Neural crest cell (in vitro differentiated cells): ENCODE measurements around the gene NOTCH3. TPM values are rescaled to one million over a fixed set of nuclear protein-coding genes. Genes with fewer than 3 reads are reported as not detected.

Experiments used
- DNase-seq: peaks from one replicate; pipeline ENCODE4 v3.0.0; 2021; ENCODE audit warnings: low read depth, mixed read lengths, low spot score
- H3K27ac Mint-ChIP-seq: one replicate; pipeline ENCODE4 v1.8.0; 2021; ENCODE audit warnings: mild to moderate bottlenecking, mixed read lengths; ENCODE audit not compliant: unreplicated experiment
- H3K27me3 Mint-ChIP-seq: 2 replicates; pipeline ENCODE4 v1.8.0; 2021; ENCODE audit warnings: low read depth, mild to moderate bottlenecking, mixed read lengths
- H3K36me3 Mint-ChIP-seq: 2 replicates; pipeline ENCODE4 v1.8.0; 2021; ENCODE audit warnings: low read depth, mild to moderate bottlenecking, mixed read lengths
- H3K4me1 Mint-ChIP-seq: 2 replicates; pipeline ENCODE4 v1.8.0; 2021; ENCODE audit warnings: mixed read lengths
- H3K4me3 Mint-ChIP-seq: one replicate; pipeline ENCODE4 v1.8.0; 2021; ENCODE audit warnings: mild to moderate bottlenecking, mixed read lengths
- H3K9me3 Mint-ChIP-seq: 2 replicates; pipeline ENCODE4 v1.8.0; 2021; ENCODE audit warnings: mixed read lengths
- CTCF ChIP-seq: fragments of 200-600 bp; sonication (generic); conservative IDR thresholded peaks from 2 replicates; pipeline ENCODE4 v1.5.0; 2021; ENCODE audit warnings: antibody characterized with exemption, mild to moderate bottlenecking
- total RNA-seq: library from RNA; stranded (reverse); gene quantifications from 2 replicates; pipeline ENCODE4 v1.2.1, GENCODE V29; 2021

NOTCH3 gene
- total RNA-seq, 1 donor from 2014 or later: 127 TPM

DNA sequence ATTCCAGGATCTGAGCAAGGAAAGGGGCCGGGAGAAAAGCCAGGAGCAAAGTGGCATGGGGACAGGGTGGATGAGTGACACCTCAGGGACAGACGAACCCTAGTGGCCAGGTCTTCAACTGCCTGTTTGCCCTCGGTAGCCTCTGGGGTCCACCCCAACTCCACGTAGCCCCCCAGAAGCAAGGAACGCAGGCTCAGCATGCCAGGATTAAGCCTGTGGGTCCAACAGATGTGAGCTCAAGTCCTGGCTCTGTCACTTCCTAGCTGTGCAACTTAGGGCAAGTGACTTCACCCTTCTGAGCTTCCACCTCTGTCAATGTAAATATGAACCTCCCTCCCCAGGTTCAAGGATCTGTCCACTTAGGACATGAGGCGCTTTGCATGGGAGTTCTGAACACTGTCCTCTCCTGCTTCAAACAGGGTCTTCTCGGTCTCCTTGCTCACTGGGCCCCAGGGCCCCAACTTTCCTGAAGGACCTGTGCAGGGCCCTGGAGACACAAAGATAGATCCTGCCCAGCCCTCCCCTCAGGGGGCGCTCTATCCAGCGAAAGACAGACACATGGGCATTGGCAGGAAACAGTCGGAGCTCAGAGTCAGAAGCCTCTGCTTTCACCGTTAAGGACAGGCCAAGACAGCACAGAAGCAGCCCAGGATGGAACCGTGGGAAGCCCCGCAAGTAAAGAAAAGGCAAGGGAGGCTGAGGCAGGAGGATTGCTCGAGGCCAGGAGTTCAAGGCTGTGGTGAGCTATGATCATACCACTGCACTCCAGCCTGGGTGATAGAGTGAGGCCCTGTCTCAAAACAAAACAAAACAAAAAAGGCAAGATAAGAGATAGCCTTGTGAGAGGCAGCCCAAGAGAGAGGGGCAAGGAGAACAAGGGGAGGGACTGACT, 80.4 kb downstream of the NOTCH3 start:
- peak overlapping the region; percentile 64 for H3K4me3 Mint-ChIP-seq
- no peak for TF ChIP-seq CTCF
- H3K27me3 Mint-ChIP-seq: peaks cover 2% of the 10 kb centered on the region
- H3K9me3 Mint-ChIP-seq: no peaks in the 10 kb centered on the region
- peaks cover 14% of the 10 kb centered on the region for H3K4me1 Mint-ChIP-seq
- peaks cover 20% of the 10 kb centered on the region for H3K36me3 Mint-ChIP-seq
- H3K27ac Mint-ChIP-seq: no peak overlapping the region
- no peak for DNase-seq

GRCh38 chr19:15118789-15119494, 81.9 kb downstream of the NOTCH3 start:
- H3K27ac Mint-ChIP-seq: no peak overlapping the region
- H3K9me3 Mint-ChIP-seq: no peaks in the 10 kb centered on the region
- H3K4me1 Mint-ChIP-seq: peaks cover 2% of the 10 kb centered on the region
- no peaks in the 10 kb centered on the region for H3K27me3 Mint-ChIP-seq
- no peak for TF ChIP-seq CTCF
- peaks cover 17% of the 10 kb centered on the region for H3K36me3 Mint-ChIP-seq
- peak overlapping the region; percentile 10 for H3K4me3 Mint-ChIP-seq
- no peak for DNase-seq

- no peak overlapping the region for H3K27ac Mint-ChIP-seq
- no peaks in the 10 kb centered on the region for H3K4me1 Mint-ChIP-seq
- DNase-seq: no peak
- H3K9me3 Mint-ChIP-seq: no peaks in the 10 kb centered on the region
- H3K4me3 Mint-ChIP-seq: peak overlapping the region; percentile 10
- H3K36me3 Mint-ChIP-seq: peaks cover 18% of the 10 kb centered on the region
- H3K27me3 Mint-ChIP-seq: no peaks in the 10 kb centered on the region
- TF ChIP-seq CTCF: no peak
Measured at GRCh38 chr19:15118248-15118647, 82.5 kb downstream of the NOTCH3 start.

DNA sequence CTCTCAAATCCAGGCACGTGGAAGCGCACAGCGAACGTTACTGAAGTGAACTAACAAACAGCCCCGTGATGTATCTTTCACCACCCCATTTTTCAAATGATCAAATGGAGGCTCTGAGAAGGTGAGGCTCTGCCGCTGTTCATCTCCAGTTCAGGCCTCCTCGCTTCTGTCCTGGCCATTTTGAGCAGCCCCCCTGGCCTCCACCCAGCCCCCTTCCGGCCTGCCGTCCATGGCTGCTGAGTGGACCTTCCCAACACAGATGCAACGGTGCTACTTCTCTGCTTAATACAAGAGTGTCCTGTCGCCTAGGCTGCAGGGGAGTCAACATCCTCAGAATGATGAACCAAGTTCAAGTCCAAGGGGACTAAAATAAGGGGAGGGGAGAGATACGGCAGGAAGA, 83.9 kb downstream of the NOTCH3 start:
- Mint-ChIP-seq H3K27me3 (no peaks in the 10 kb centered on the region), H3K27ac (no peak overlapping the region)
- DNase-seq: no peak

More for the DNA sequence above, 83.9 kb downstream of the NOTCH3 start:
- no peaks in the 10 kb centered on the region for H3K4me1 Mint-ChIP-seq
- peak overlapping the region; percentile 27 for H3K4me3 Mint-ChIP-seq
- TF ChIP-seq CTCF: no peak
- no peaks in the 10 kb centered on the region for H3K9me3 Mint-ChIP-seq
- H3K36me3 Mint-ChIP-seq: peaks cover 28% of the 10 kb centered on the region
